MM.1S (cell line): ENCODE results near the gene NPC1.

ENCODE experiments used
- CTCF ChIP-seq: fragments of 300-600 bp; sonication (generic); IDR thresholded peaks from 2 replicates; pipeline ENCODE4 v1.5.1; 2016; ENCODE audit warnings: antibody characterized with exemption, low read length, mixed read lengths
- EZH2 ChIP-seq: fragments of 300-600 bp; sonication (generic); optimal IDR thresholded peaks from 2 replicates; pipeline ENCODE3; 2017; ENCODE audit warnings: low read depth, mild to moderate bottlenecking, antibody characterized with exemption, low read length, mixed read lengths
- EZH2phosphoT487 ChIP-seq: fragments of 300-600 bp; sonication (generic); IDR thresholded peaks from 2 replicates; pipeline ENCODE4 v1.6.1; 2018; ENCODE audit warnings: antibody characterized with exemption, low read length

GRCh38 chr18:23521907-23522306 lies 64.4 kb downstream of the NPC1 start:
- no peak for TF ChIP-seq CTCF
- no peak for TF ChIP-seq EZH2
- no peak for TF ChIP-seq EZH2phosphoT487
